ENCODE measurements around the gene ZNF765.
A peak's percentile ranks its signal among the peaks of the same experiment; 100 is the strongest.
"Not testable (repeated sequence)": the region's sequence is repeated elsewhere in the genome, so short reads cannot be mapped to it uniquely, and the experiment has no call there.

Gene ZNF765

DNA sequence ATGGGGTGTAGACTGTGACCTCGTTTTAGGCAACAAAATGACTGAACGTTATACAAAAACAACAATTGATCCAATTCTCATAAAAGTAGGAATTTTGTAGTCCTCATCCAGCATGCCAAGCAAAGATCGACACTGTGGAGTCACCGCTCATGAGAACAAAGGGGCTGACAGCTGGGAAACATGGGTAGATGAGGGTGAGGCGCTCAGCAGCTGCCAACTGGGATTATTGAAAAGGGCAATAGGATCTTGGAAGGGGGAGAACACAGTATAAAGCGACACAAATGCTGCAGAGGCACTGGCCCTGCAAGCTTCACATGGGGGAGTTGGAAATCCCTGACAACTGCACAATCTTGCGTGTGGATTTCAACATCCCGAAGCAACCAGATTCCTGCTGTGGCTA is 5.4 kb upstream of the ZNF765 start:
- POLR2A ChIA-PET = no interaction called here
- no peak for DNase-seq (ENCODE audit: low read depth, low spot score)
- CTCF ChIA-PET = no interaction called here
- no peak overlapping the region for H3K4me3 ChIP-seq (ENCODE audit: low read depth, low read length)
- TF ChIP-seq, protein P1, sequence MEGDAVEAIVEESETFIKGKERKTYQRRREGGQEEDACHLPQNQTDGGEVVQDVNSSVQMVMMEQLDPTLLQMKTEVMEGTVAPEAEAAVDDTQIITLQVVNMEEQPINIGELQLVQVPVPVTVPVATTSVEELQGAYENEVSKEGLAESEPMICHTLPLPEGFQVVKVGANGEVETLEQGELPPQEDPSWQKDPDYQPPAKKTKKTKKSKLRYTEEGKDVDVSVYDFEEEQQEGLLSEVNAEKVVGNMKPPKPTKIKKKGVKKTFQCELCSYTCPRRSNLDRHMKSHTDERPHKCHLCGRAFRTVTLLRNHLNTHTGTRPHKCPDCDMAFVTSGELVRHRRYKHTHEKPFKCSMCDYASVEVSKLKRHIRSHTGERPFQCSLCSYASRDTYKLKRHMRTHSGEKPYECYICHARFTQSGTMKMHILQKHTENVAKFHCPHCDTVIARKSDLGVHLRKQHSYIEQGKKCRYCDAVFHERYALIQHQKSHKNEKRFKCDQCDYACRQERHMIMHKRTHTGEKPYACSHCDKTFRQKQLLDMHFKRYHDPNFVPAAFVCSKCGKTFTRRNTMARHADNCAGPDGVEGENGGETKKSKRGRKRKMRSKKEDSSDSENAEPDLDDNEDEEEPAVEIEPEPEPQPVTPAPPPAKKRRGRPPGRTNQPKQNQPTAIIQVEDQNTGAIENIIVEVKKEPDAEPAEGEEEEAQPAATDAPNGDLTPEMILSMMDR (IDR thresholded peaks at IDR 0.05; ENCODE audit: insufficient read depth, low read length, missing control alignments) = no peak

DNA sequence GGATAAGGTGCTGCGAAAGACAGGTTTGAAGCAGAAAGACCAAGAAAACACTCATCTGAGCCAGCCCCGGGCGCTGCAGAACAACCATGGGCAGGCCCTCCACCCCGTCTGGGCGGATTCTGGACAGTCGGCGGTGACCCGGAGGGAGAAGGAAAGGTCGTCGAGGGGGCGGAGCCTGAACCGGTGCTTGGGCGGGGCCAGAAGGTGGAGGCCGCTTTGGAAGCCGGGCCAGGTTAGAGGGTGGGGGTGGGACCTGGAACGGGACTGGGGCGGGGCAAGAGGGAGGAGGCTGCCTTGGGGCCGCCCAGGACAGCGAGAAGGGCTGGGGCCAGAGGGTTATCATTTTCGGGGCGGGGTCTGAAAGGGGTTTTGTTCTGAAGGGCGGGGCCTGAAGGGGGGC is 5.0 kb upstream of the ZNF765 start:
- CTCF ChIA-PET = no interaction called here
- no peak overlapping the region for H3K4me3 ChIP-seq (ENCODE audit: low read depth, low read length)
- DNase-seq (ENCODE audit: low read depth, low spot score) = no peak
- TF ChIP-seq, protein P1 (IDR thresholded peaks at IDR 0.05; ENCODE audit: insufficient read depth, low read length, missing control alignments) = no peak
- POLR2A ChIA-PET = no interaction called here

DNA sequence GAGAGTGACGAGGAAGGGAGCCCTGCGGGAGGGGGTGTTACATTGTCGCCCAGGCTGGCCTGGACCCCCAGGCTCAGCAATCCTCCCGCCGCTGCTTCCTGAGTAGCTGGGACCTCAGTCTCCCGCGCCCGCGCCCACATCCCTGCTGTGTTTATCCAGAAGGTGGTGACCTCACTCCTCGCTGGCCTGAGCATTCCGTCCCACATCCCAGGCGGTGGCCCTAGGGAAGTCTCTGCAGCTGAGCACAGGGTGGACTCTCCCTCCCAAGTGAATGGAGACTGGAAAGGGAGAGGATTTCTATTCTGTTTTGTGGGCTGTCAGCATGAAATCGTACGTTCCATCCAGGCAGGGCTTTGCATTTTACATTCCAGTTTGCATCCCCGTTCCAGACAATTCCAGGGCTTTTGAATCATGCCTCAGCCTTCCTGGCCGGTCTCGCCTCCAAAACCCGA is 401 bp upstream of the ZNF765 start:
- CTCF ChIA-PET = interaction anchor here (1.4 to 1.7 kb wide), 2 partner anchors 14 to 201 kb away, joined by 4 to 5 read pairs; no protein-coding TSS in a partner anchor
- DNase-seq (ENCODE audit: low read depth, low spot score) = no peak

DNA sequence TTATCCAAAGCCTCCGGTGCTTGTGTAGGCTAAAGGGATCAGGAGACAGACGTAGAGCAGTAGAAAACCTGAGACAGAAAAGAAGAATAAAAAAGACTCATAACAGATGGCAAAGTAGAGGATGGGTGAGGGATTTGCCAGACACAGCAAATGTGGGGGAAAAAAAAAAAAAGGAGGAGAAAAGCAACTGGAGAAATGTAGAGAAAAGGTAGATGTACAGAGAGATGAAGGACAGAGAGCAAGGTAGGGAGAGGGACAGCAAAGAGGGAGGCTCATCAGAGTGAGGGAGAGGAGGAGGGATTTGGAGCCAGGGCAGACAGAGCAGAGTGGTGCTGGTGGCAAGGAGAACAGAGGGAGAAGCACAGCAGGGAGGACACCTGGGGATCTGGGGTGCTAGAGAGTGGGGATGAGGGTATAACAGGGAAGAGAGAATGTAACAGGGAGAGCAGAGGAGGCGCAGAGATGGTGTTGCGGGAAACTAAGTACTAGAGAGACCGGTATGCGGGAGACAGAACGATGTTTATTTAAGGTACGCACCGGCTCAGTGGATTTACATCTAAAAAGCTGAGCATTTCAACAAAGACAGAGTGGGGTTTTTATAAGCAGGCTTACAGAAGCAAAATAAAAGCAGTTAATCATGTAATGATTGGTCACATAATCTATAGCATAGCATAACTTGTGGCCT is 1.0 kb downstream of the ZNF765 start:
- H3K4me3 ChIP-seq (ENCODE audit: low read depth, low read length) = peak overlapping the region; percentile 77
- DNase-seq (ENCODE audit: low read depth, low spot score); POLR2A ChIA-PET: not testable (repeated sequence)
- CTCF ChIA-PET = interaction anchor here (1.7 kb wide), 1 partner anchor 202 kb away, joined by 4 read pairs; no protein-coding TSS in a partner anchor

More for the DNA sequence above, 401 bp upstream of the ZNF765 start:
- peak overlapping the region; percentile 77 for H3K4me3 ChIP-seq (ENCODE audit: low read depth, low read length)
- TF ChIP-seq, protein P1 (IDR thresholded peaks at IDR 0.05; ENCODE audit: insufficient read depth, low read length, missing control alignments) = no peak
- POLR2A ChIA-PET = no interaction called here

DNA sequence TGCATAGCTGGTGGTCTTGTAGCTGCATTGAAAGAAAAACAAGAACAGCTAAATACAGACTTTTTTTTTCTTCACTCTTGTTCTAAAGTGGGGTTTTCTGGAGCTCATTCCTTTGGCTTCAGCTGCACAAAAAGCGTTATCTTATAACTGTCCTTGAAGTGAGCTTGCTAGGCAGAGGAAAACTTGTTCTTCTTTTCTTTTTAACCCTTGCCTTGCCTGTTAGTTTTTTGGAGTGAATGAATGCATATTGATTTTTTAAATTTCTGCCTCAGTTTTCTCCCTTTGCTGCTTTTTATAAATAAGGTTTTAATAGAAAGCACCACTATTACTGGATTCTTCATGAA is 1.5 kb downstream of the ZNF765 start:
- ChIA-PET CTCF (no interaction called here), POLR2A (no interaction called here)
- H3K4me3 ChIP-seq (ENCODE audit: low read depth, low read length) = no peak overlapping the region

DNA sequence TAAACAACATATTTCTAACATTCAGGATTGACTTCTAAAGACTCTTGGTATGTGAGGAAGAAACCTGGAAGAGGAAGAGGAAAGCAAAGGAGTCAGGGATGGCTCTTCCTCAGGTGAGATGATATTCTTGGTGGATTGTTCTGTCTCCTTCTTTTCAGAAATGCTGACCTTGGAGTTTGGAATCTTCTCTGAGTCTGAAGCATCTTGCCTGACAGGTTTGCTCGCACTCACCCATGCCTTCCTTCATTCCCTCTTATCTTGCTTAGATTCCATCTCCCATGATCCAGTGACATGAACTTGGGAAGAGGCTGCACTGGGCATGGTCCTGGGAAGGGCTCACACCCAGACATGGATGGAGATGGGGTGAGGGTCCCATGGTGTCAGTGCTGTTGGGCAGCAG is 3.0 kb downstream of the ZNF765 start:
- CTCF ChIA-PET; H3K4me3 ChIP-seq (ENCODE audit: low read depth, low read length); DNase-seq (ENCODE audit: low read depth, low spot score); POLR2A ChIA-PET: not testable (repeated sequence)

More for the DNA sequence above, 1.5 kb downstream of the ZNF765 start:
- DNase-seq (ENCODE audit: low read depth, low spot score) = no peak
- TF ChIP-seq, protein P1 (IDR thresholded peaks at IDR 0.05; ENCODE audit: insufficient read depth, low read length, missing control alignments) = no peak

DNA sequence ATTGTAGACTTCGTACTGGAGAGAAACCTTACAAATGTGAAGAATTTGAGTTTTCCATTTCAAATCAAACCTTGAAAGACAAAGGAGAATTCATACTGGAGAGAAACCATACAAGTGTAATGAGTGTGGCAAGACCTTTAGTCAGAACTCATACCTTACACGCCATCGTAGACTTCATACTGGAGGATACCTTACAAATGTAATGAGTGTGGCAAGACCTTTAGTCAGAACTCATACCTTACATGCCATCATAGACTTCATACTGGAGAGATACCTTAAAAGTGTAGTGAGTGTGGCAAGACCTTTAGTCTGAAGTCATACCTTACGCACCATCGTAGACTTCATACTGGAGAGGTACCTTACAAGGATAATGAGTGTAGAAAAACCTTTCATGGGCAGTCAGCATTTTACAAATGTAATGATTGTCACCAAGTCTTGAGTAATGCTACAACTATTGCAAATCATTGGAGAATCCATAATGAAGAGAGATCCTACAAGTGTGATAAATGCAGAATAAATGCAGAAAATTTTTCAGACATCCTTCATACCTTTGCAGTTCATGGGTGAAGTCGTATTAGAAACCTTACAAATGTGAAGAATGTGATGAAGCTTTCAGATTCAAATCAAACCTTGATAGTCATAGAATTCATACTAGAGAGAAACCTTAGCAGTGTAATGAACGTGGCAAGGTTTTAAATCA is 14.7 kb downstream of the ZNF765 start:
- TF ChIP-seq, protein P1 (IDR thresholded peaks at IDR 0.05; ENCODE audit: insufficient read depth, low read length, missing control alignments) = no peak
- DNase-seq (ENCODE audit: low read depth, low spot score) = no peak
- CTCF ChIA-PET = interaction anchor here (2.7 kb wide), 1 partner anchor 15 kb away, joined by 15 read pairs; no protein-coding TSS in a partner anchor
- no peak overlapping the region for H3K4me3 ChIP-seq (ENCODE audit: low read depth, low read length)
- POLR2A ChIA-PET = no interaction called here

DNA sequence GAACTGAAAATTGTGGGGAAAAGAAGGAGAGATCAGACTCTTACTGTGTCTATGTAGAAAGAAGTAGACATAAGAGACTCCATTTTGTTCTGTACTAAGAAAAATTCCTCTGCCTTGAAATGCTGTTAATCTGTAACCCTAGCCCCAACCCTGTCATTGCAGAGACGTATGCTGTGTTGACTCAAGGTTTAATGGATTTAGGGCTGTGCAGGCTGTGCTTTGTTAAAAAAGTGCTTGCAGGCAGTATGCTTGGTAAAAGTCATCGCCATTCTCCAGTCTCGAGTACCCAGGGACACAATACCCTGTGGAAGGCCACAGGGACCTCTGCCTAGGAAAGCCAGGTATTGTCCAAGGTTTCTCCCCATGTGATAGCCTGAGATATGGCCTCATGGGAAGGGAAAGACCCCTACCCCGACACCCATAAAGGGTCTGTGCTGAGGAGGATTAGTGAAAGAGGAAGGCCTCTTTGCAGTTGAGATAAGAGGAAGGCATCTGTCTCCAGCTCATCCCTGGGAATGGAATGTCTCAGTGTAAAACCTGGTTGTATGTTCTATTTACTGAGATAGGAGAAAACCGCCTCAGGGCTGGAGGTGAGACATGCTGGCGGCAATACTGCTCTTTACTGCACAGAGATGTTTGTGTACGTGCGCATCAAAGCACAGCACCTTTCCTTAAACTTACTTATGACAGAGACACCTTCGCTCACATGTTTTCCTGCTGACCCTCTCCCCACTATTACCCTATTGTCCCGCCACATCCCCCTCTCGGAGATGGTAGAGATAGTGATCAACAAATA is 25.8 kb downstream of the ZNF765 start:
- H3K4me3 ChIP-seq (ENCODE audit: low read depth, low read length); DNase-seq (ENCODE audit: low read depth, low spot score); CTCF ChIA-PET; POLR2A ChIA-PET: not testable (repeated sequence)
